Muscle layer of colon (tissue), 2 donors: ENCODE results near the gene GNAS-AS1.

ENCODE experiments used
- H3K27ac ChIP-seq: one replicate; pipeline ENCODE4 v1.7.0; 2013; ENCODE audit warnings: low read depth, mild to moderate bottlenecking, low read length, moderate library complexity
- H3K27me3 ChIP-seq, 2 donors: one replicate each; pipeline ENCODE4 v1.7.0; 2013; ENCODE audit warnings: low read length in 2 of 2, mild to moderate bottlenecking in 2 of 2; ENCODE audit not compliant: insufficient read depth in 2 of 2, control insufficient read depth in 1 of 2
- H3K36me3 ChIP-seq: one replicate; pipeline ENCODE4 v1.7.0; 2013; ENCODE audit warnings: mild to moderate bottlenecking, low read length; ENCODE audit not compliant: insufficient read depth
- H3K4me1 ChIP-seq: one replicate; pipeline ENCODE4 v1.7.0; 2013; ENCODE audit warnings: mild to moderate bottlenecking, low read length; ENCODE audit not compliant: insufficient read depth
- H3K4me3 ChIP-seq, 2 donors: one replicate each; pipeline ENCODE4 v1.7.0; 2013; ENCODE audit warnings: low read length in 2 of 2, low read depth in 1 of 2, mild to moderate bottlenecking in 1 of 2, moderate library complexity in 1 of 2
- H3K9ac ChIP-seq: one replicate; pipeline ENCODE4 v1.7.0; 2013; ENCODE audit warnings: low read length
- H3K9me3 ChIP-seq: one replicate; pipeline ENCODE4 v1.7.0; 2013; ENCODE audit warnings: mild to moderate bottlenecking, low read length
- donor health status: abdominal sarcoma.
- donor health status: Adenocarcinoma of cecum.

GNAS-AS1 gene

GRCh38 chr20:58883241-58883691, 32.6 kb upstream of the GNAS-AS1 start:
- Histone ChIP-seq H3K9me3 (no peaks in the 10 kb centered on the region), H3K27me3 (no peaks in the 10 kb centered on the region), H3K9ac (no peak overlapping the region), H3K4me1 (peaks cover 5% of the 10 kb centered on the region), H3K4me3 (no peak overlapping the region), H3K36me3 (no peaks in the 10 kb centered on the region), H3K27ac (no peak overlapping the region)

DNA sequence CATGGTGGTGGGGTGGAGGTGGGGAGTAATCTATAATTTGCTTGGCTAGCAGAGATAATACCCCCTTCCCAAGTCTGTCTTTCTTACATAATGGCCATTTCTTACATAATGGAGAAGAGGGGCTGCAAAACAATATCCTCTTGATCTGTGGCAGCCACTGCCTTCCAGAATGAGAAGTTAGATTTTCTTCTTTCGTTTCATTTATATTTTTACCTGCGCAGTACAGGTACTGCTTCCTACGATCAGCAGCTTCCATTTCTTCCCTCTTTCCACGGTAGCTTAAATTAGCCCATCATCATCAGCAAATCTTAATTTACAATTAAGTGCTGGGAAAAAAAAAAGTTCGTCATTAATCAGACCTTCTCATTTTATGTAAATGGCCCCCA, 32.0 kb upstream of the GNAS-AS1 start:
- no peaks in the 10 kb centered on the region for H3K9me3 ChIP-seq
- H3K36me3 ChIP-seq, result no peaks in the 10 kb centered on the region
- H3K9ac ChIP-seq, result no peak overlapping the region
- H3K4me1 ChIP-seq, result peaks cover under 1% of the 10 kb centered on the region
- no peaks in the 10 kb centered on the region for H3K27me3 ChIP-seq
- no peak overlapping the region for H3K27ac ChIP-seq
- H3K4me3 ChIP-seq, result no peak overlapping the region

DNA sequence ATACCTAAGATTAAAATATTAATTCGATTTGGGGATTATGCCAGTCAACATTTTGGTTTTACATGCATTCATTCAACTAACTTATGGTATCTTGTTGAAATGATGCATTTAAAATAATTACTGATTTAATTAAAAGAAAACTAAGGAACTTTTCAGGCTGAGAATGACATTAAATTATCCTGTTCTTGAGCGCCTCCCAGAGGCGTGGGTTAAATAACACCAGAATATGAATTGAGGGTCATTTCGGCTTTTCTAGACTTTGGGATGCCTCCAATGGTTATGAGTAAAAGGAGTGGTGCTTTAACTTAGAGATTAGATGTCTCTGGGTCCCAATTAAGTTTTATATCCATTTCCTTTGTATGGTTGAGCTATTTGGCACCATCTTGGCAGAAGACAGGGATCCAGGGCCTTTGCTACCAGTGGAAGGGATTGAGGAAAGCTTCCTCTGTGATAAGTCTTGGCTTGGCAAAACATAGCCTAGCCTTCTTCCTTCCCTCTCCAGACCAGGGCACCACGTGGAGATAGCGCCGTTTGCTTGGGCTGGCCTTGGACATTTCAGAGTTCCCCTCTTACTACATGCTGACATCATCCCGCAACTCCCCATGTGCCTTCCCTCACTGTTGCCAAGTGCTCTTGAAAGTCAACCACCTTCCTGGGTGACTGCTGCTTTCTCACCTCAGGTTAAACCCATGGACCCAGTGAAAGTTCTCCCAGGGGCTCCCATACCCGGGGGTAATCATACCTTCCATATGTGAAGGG, 30.5 kb upstream of the GNAS-AS1 start:
- Histone ChIP-seq H3K27ac (no peak overlapping the region), H3K4me1 (no peaks in the 10 kb centered on the region)

GRCh38 chr20:58880441-58880840, 29.7 kb upstream of the GNAS-AS1 start:
- Histone ChIP-seq H3K4me1 (no peaks in the 10 kb centered on the region), H3K9me3 (no peaks in the 10 kb centered on the region), H3K9ac (no peak overlapping the region), H3K27ac (no peak overlapping the region), H3K36me3 (no peaks in the 10 kb centered on the region), H3K4me3 (no peak overlapping the region), H3K27me3 (no peaks in the 10 kb centered on the region)

More for the DNA sequence above, 30.5 kb upstream of the GNAS-AS1 start:
- H3K4me3 ChIP-seq, result no peak overlapping the region
- no peak overlapping the region for H3K9ac ChIP-seq
- H3K9me3 ChIP-seq, result no peaks in the 10 kb centered on the region
- H3K27me3 ChIP-seq, result no peaks in the 10 kb centered on the region
- H3K36me3 ChIP-seq, result no peaks in the 10 kb centered on the region

- Histone ChIP-seq H3K9me3 (no peaks in the 10 kb centered on the region), H3K9ac (no peak overlapping the region), H3K36me3 (no peaks in the 10 kb centered on the region), H3K4me1 (no peaks in the 10 kb centered on the region), H3K27ac (no peak overlapping the region), H3K27me3 (no peaks in the 10 kb centered on the region), H3K4me3 (no peak overlapping the region)
These were observed 27.7 kb upstream of the GNAS-AS1 start for GRCh38 chr20:58878399-58878798.

GRCh38 chr20:58877976-58878360, 27.3 kb upstream of the GNAS-AS1 start:
- Histone ChIP-seq H3K36me3 (no peaks in the 10 kb centered on the region), H3K27ac (no peak overlapping the region), H3K4me1 (no peaks in the 10 kb centered on the region), H3K27me3 (no peaks in the 10 kb centered on the region), H3K9me3 (no peaks in the 10 kb centered on the region), H3K9ac (no peak overlapping the region), H3K4me3 (no peak overlapping the region)

- Histone ChIP-seq H3K9ac (no peak overlapping the region), H3K36me3 (no peaks in the 10 kb centered on the region), H3K27ac (no peak overlapping the region), H3K27me3 (no peaks in the 10 kb centered on the region), H3K4me3 (no peak overlapping the region), H3K4me1 (no peaks in the 10 kb centered on the region), H3K9me3 (no peaks in the 10 kb centered on the region)
These were observed 26.6 kb upstream of the GNAS-AS1 start for GRCh38 chr20:58877050-58877975.

- Histone ChIP-seq H3K27me3 (no peaks in the 10 kb centered on the region), H3K36me3 (no peaks in the 10 kb centered on the region), H3K9me3 (no peaks in the 10 kb centered on the region), H3K4me3 (no peak overlapping the region), H3K4me1 (no peaks in the 10 kb centered on the region), H3K27ac (no peak overlapping the region), H3K9ac (no peak overlapping the region)
These were observed 25.7 kb upstream of the GNAS-AS1 start for GRCh38 chr20:58876437-58876836.

GRCh38 chr20:58875541-58876134, 24.9 kb upstream of the GNAS-AS1 start:
- H3K27ac ChIP-seq, result no peak overlapping the region
- no peaks in the 10 kb centered on the region for H3K27me3 ChIP-seq
- H3K9me3 ChIP-seq, result no peaks in the 10 kb centered on the region
- H3K4me1 ChIP-seq, result peaks cover under 1% of the 10 kb centered on the region
- no peaks in the 10 kb centered on the region for H3K36me3 ChIP-seq
- no peak overlapping the region for H3K4me3 ChIP-seq
- no peak overlapping the region for H3K9ac ChIP-seq

DNA sequence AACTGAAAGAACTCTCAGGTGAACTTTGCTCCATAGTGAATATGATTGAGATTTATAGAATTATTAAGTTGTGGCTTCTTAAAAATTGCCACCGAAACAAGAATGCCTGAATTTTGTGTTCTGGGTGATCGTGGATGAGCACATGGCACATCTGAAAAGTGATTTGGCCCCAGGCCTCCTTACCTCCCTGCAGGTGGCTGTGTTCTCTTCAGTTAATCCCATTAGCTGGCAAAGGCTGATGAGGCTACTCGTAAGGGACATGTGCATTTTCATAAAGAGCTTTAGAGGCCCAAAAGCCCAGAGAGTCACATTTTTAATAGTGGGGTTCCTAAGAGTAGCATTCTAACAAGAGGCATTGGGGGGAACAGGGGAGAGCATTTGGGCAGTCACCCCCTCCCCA, 24.4 kb upstream of the GNAS-AS1 start:
- no peak overlapping the region for H3K4me3 ChIP-seq
- peaks cover 5% of the 10 kb centered on the region for H3K4me1 ChIP-seq
- no peak overlapping the region for H3K9ac ChIP-seq
- H3K9me3 ChIP-seq, result no peaks in the 10 kb centered on the region
- no peaks in the 10 kb centered on the region for H3K27me3 ChIP-seq
- H3K36me3 ChIP-seq, result no peaks in the 10 kb centered on the region
- no peak overlapping the region for H3K27ac ChIP-seq

GRCh38 chr20:58874469-58874868, 23.8 kb upstream of the GNAS-AS1 start:
- Histone ChIP-seq H3K9me3 (no peaks in the 10 kb centered on the region), H3K27ac (no peak overlapping the region), H3K36me3 (no peaks in the 10 kb centered on the region), H3K9ac (no peak overlapping the region), H3K4me3 (no peak overlapping the region), H3K27me3 (no peaks in the 10 kb centered on the region), H3K4me1 (peaks cover 5% of the 10 kb centered on the region)
